ENCODE measurements around the gene IL13RA2. TPM values are rescaled to one million over a fixed set of nuclear protein-coding genes. Genes with fewer than 3 reads are reported as not detected.

The IL13RA2 gene
- polyA plus RNA-seq, 1 of the 3 experiments (the other 2 are of a cell fraction): 8.1 TPM

DNA sequence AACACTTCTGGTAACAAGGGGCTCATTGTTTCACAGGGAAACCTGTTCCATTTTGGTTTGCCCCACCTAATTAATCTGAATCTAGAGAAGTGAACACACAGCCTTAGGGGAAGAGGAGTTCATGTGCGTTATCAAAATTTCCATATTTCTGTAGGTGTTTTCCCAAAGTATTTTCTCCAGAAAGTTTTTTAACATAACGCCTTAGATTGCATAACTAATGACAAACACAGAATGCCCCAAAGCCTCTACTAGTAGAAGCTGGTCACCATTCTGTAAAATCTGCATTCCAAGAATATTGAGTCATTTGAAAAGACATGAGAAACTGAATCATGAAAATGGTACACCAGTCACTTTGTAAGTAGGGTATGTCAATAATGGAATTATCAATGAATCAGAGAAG is 41.1 kb downstream of the IL13RA2 start:
- H3K4me2 ChIP-seq: no peak overlapping the region
- no peak overlapping the region for H3K9ac ChIP-seq
- no peaks in the 10 kb centered on the region for H3K27me3 ChIP-seq (ENCODE audit: insufficient read depth)
- H2AFZ ChIP-seq (ENCODE audit: low read depth): no peak overlapping the region
- H3K27ac ChIP-seq (ENCODE audit: low read depth in 2 of 2, low read length in 1 of 2): no peak overlapping the region
- no peaks in the 10 kb centered on the region; a peak in 1 of 4 replicates for H3K4me1 ChIP-seq (ENCODE audit: control insufficient read depth in 1 of 2, insufficient read depth in 2 of 2, low read depth in 1 of 2, low read length in 1 of 2)
- CTCF ChIA-PET: no interaction called here
- H3K36me3 ChIP-seq (replicated peaks in 1 of 2; ENCODE audit: control insufficient read depth in 1 of 2, insufficient read depth in 2 of 2, low read length in 1 of 2): no peaks in the 10 kb centered on the region
- DNase-seq: no peak
- H3F3A ChIP-seq (replicated peaks; ENCODE audit: insufficient read depth): no peaks in the 10 kb centered on the region
- POLR2A ChIA-PET: no interaction called here
- WGBS (ENCODE audit: low lambda C conversion rate): 27% methylated on average over 2 of the region's 2 CpGs
- no peaks in the 10 kb centered on the region for H4K20me1 ChIP-seq (ENCODE audit: insufficient read depth)
- TF ChIP-seq EP300 (IDR thresholded peaks at IDR 0.05; ENCODE audit: borderline replicate concordance in 1 of 2, low read depth in 1 of 2, low read length in 1 of 2) (no peak), EZH2phosphoT487 (IDR thresholded peaks at IDR 0.05; ENCODE audit: borderline replicate concordance, low read depth) (no peak), FOXJ3 (CRISPR knock-in tag; IDR thresholded peaks at IDR 0.05) (no peak), NFIC (IDR thresholded peaks at IDR 0.05; ENCODE audit: borderline replicate concordance) (no peak), RCOR1 (IDR thresholded peaks at IDR 0.05; ENCODE audit: low read length) (no peak), USF1 (IDR thresholded peaks at IDR 0.05; ENCODE audit: borderline replicate concordance, low read depth) (no peak), MXI1 (IDR thresholded peaks at IDR 0.05; ENCODE audit: low read depth, low read length) (no peak), FOXM1 (IDR thresholded peaks at IDR 0.05; ENCODE audit: low read depth) (no peak), GATA2 (CRISPR knock-in tag; IDR thresholded peaks at IDR 0.05) (no peak), CHD2 (IDR thresholded peaks at IDR 0.05; ENCODE audit: low read length, partially characterized antibody) (no peak), PBX3 (IDR thresholded peaks at IDR 0.05) (no peak), REST (IDR thresholded peaks at IDR 0.05; ENCODE audit: low read depth, low read length) (no peak), RXRA (IDR thresholded peaks at IDR 0.05; ENCODE audit: borderline replicate concordance, low read depth) (no peak), FOSL2 (IDR thresholded peaks at IDR 0.05; ENCODE audit: borderline replicate concordance, low read depth) (no peak)
- TF ChIP-seq, protein P1, sequence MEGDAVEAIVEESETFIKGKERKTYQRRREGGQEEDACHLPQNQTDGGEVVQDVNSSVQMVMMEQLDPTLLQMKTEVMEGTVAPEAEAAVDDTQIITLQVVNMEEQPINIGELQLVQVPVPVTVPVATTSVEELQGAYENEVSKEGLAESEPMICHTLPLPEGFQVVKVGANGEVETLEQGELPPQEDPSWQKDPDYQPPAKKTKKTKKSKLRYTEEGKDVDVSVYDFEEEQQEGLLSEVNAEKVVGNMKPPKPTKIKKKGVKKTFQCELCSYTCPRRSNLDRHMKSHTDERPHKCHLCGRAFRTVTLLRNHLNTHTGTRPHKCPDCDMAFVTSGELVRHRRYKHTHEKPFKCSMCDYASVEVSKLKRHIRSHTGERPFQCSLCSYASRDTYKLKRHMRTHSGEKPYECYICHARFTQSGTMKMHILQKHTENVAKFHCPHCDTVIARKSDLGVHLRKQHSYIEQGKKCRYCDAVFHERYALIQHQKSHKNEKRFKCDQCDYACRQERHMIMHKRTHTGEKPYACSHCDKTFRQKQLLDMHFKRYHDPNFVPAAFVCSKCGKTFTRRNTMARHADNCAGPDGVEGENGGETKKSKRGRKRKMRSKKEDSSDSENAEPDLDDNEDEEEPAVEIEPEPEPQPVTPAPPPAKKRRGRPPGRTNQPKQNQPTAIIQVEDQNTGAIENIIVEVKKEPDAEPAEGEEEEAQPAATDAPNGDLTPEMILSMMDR (IDR thresholded peaks at IDR 0.05): no peak
- TF ChIP-seq, protein P2, sequence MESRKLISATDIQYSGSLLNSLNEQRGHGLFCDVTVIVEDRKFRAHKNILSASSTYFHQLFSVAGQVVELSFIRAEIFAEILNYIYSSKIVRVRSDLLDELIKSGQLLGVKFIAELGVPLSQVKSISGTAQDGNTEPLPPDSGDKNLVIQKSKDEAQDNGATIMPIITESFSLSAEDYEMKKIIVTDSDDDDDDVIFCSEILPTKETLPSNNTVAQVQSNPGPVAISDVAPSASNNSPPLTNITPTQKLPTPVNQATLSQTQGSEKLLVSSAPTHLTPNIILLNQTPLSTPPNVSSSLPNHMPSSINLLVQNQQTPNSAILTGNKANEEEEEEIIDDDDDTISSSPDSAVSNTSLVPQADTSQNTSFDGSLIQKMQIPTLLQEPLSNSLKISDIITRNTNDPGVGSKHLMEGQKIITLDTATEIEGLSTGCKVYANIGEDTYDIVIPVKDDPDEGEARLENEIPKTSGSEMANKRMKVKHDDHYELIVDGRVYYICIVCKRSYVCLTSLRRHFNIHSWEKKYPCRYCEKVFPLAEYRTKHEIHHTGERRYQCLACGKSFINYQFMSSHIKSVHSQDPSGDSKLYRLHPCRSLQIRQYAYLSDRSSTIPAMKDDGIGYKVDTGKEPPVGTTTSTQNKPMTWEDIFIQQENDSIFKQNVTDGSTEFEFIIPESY (IDR thresholded peaks at IDR 0.05; ENCODE audit: borderline replicate concordance, low read depth): no peak
- TF ChIP-seq, protein P3, sequence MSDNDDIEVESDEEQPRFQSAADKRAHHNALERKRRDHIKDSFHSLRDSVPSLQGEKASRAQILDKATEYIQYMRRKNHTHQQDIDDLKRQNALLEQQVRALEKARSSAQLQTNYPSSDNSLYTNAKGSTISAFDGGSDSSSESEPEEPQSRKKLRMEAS (IDR thresholded peaks at IDR 0.05; ENCODE audit: low read depth): no peak
- TF ChIP-seq, protein P4, sequence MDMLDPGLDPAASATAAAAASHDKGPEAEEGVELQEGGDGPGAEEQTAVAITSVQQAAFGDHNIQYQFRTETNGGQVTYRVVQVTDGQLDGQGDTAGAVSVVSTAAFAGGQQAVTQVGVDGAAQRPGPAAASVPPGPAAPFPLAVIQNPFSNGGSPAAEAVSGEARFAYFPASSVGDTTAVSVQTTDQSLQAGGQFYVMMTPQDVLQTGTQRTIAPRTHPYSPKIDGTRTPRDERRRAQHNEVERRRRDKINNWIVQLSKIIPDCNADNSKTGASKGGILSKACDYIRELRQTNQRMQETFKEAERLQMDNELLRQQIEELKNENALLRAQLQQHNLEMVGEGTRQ (IDR thresholded peaks at IDR 0.05; ENCODE audit: borderline replicate concordance, low read depth, low read length): no peak
- no peaks in the 10 kb centered on the region for H3K9me3 ChIP-seq
- H3K9me2 ChIP-seq: no peaks in the 10 kb centered on the region
- no peak overlapping the region for H3K4me3 ChIP-seq (ENCODE audit: low read depth in 2 of 2, low read length in 1 of 2)
- no peaks in the 10 kb centered on the region for H3K79me2 ChIP-seq (ENCODE audit: insufficient read depth)
